Ovary (tissue), 3 donors: Measurements from ENCODE around the gene ZNF609.

Source experiments
- EP300 ChIP-seq: sonication (generic); formaldehyde crosslinking; IDR thresholded peaks from one replicate; pipeline ENCODE4 v1.6.1; 2017; ENCODE audit warnings: antibody characterized with exemption
- POLR2A ChIP-seq: fragments of 450-650 bp; IDR thresholded peaks from one replicate; pipeline ENCODE4 v1.6.1; 2017; ENCODE audit warnings: antibody characterized with exemption, mild to moderate bottlenecking, moderate library complexity
- TF ChIP-seq, protein P1 (sequence below), 3 donors: fragments of 450-650 bp in 2 of 3; fragments of 200-600 bp in 1 of 3; IDR thresholded peaks; one replicate each; pipeline versions ENCODE4 v1.5.1 to v1.8.0; 2016 to 2022; ENCODE audit warnings: antibody characterized with exemption in 3 of 3, mild to moderate bottlenecking in 1 of 3
- donor health status: DM: no; HTN: no; CAD: no.

DNA sequence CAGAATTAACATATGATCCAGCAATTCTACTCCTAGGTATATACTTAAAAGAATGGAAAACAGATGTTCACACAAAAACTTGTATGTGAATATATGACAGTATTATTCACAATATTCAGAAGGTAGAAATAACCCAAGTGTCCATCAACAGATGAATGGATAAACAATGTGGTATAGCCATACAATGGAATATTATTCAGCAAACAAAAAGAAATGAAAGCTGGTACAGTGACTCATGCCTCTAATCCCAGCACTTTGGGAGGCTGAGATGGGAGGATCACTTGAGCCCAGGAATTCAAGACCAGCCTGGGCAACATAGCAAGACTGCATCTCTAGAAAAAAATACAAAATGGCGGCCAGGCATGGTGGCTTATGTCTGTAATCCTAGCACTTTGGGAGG is 185.6 kb downstream of the ZNF609 start:
- no peak for TF ChIP-seq EP300
- TF ChIP-seq POLR2A = no peak
- TF ChIP-seq, protein P1, sequence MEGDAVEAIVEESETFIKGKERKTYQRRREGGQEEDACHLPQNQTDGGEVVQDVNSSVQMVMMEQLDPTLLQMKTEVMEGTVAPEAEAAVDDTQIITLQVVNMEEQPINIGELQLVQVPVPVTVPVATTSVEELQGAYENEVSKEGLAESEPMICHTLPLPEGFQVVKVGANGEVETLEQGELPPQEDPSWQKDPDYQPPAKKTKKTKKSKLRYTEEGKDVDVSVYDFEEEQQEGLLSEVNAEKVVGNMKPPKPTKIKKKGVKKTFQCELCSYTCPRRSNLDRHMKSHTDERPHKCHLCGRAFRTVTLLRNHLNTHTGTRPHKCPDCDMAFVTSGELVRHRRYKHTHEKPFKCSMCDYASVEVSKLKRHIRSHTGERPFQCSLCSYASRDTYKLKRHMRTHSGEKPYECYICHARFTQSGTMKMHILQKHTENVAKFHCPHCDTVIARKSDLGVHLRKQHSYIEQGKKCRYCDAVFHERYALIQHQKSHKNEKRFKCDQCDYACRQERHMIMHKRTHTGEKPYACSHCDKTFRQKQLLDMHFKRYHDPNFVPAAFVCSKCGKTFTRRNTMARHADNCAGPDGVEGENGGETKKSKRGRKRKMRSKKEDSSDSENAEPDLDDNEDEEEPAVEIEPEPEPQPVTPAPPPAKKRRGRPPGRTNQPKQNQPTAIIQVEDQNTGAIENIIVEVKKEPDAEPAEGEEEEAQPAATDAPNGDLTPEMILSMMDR (IDR thresholded peaks at IDR 0.05) = no peak
